ENCODE data around the gene FZD8. TPM values are rescaled to one million over a fixed set of nuclear protein-coding genes. Genes with fewer than 3 reads are reported as not detected.
"Not testable (repeated sequence)": the region's sequence is repeated elsewhere in the genome, so short reads cannot be mapped to it uniquely, and the experiment has no call there.

Gene FZD8
- total RNA-seq: 10 to 100 TPM in 3 of 4 donors, 1 to 10 TPM in 1; 9.2 to 16.5 (median 10.4) TPM

DNA sequence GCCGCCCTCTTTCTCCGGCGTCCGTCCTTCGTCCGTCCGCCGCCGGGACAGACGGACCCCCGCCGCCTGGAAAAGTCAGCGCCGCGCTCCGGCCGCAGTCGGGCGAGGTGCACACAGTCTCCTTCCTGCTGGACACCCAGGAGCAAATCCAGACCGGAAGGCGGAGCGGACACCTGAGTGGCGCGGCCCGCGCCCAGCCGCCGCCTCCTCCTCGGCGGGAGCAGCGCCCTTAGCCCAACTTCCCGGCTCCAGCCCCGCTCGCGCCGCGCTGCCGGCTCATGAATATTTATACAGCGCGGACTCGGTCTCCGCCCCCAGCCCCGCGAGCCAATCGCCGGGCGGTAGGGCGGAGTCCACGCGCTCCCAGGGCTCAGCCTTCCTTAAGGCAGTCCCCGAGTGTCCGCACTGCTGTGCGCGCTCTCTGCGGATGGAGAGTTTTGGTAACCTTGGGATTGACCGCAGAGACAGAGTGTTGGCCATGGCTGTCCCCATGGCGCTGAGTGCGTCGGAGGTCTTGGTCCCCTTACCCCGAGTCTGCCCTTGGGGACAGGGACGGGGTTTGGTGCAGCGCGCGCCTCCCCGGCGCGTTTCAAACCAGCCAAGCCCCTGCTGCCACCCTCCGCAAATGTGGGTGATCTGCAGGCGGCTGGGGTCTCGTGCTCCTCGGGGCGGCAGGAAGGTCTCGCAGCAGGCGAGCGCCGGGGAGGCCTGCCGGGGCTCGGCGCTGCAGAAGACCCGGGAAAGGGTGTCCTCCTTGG is at the start of gene FZD8:
TSS of gene FZD8 (minus strand) at position 262 of the 758 bp plus-strand sequence. CDS start 867 bp downstream, outside the sequence.
- Histone ChIP-seq H3K27ac (peak within 1 kb of the TSS; percentile 72 to 92 (median 86)), H3K9me3 (peaks cover 0 to 2% (median 0%) of the 10 kb centered on the region in 4 donors), H3K4me1 (peaks cover 0 to 48% (median 12%) of the 10 kb centered on the region in 4 donors), H3K27me3 (no peaks in the 10 kb centered on the region), H3K36me3 (no peaks in the 10 kb centered on the region), H3K4me3 (peak within 1 kb of the TSS; percentile 74 to 95 (median 86))
- WGBS, 2 donors: 0 to 1% methylated on average over 16 to 61 of the region's 80 CpGs
- TF ChIP-seq POLR2A (IDR thresholded peaks at IDR 0.05) (peak in 1 of 2 donors; percentile 96), EP300 (IDR thresholded peaks at IDR 0.05) (peak in 1 of 2 donors; percentile 99)
- TF ChIP-seq, protein P1, sequence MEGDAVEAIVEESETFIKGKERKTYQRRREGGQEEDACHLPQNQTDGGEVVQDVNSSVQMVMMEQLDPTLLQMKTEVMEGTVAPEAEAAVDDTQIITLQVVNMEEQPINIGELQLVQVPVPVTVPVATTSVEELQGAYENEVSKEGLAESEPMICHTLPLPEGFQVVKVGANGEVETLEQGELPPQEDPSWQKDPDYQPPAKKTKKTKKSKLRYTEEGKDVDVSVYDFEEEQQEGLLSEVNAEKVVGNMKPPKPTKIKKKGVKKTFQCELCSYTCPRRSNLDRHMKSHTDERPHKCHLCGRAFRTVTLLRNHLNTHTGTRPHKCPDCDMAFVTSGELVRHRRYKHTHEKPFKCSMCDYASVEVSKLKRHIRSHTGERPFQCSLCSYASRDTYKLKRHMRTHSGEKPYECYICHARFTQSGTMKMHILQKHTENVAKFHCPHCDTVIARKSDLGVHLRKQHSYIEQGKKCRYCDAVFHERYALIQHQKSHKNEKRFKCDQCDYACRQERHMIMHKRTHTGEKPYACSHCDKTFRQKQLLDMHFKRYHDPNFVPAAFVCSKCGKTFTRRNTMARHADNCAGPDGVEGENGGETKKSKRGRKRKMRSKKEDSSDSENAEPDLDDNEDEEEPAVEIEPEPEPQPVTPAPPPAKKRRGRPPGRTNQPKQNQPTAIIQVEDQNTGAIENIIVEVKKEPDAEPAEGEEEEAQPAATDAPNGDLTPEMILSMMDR (IDR thresholded peaks at IDR 0.05): peak in 3 of 5 experiments; percentile 17 to 54 (median 24)
- DNase-seq (ENCODE audit: low spot score in 2 of 2): peak; percentile 80 to 82

DNA sequence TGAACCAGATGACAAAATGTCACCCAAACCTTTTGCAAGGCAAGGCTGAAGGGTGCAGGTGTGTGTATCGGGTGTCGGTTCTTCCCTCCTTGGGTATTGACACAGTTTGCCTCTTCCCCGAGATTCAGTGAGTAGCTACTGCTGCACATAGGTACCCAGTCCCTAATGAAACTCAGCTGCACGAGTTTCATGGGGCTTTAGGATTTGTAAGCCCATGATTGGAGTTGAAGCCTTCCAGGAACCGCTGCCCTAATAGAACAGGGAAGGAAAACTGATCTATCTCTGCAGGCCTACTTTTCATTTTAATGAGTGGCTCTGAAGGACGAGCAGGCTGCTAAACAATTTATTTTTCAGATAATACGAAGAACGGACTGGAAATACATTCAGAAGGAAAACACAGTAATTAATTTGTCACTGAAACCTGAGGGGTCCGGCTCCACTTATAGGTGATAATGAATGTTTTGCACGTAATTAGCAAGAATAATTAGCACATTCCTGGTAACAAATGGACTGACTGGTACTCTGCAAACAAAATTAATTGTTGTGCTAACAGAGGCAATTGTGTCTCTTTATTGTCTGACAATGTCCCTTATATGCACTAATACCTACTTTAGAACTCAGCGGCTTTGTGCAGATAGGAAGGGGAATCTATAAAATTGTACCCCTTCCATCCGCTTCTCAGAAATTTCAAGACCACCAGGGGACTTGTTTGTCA is 49.6 kb upstream of the FZD8 start:
- 80 to 83% methylated on average over 12 of the region's 12 CpGs for WGBS, 2 donors
- no peak overlapping the region for H3K27ac ChIP-seq
- no peak overlapping the region for H3K4me3 ChIP-seq
- H3K4me1 ChIP-seq: no peaks in the 10 kb centered on the region
- no peak for TF ChIP-seq EP300 (IDR thresholded peaks at IDR 0.05)
- no peak for TF ChIP-seq POLR2A (IDR thresholded peaks at IDR 0.05)
- TF ChIP-seq, protein P1 (IDR thresholded peaks at IDR 0.05): no peak
- H3K9me3 ChIP-seq: no peaks in the 10 kb centered on the region
- H3K27me3 ChIP-seq: no peaks in the 10 kb centered on the region
- H3K36me3 ChIP-seq: no peaks in the 10 kb centered on the region
- DNase-seq (ENCODE audit: low spot score in 2 of 2): no peak

- no peak for DNase-seq (ENCODE audit: low spot score in 2 of 2)
- Histone ChIP-seq H3K4me3 (no peak overlapping the region), H3K4me1 (no peaks in the 10 kb centered on the region), H3K9me3 (no peaks in the 10 kb centered on the region), H3K36me3 (no peaks in the 10 kb centered on the region), H3K27me3 (no peaks in the 10 kb centered on the region), H3K27ac (no peak overlapping the region)
- no peak for TF ChIP-seq POLR2A (IDR thresholded peaks at IDR 0.05)
- TF ChIP-seq, protein P1 (IDR thresholded peaks at IDR 0.05): no peak
- no peak for TF ChIP-seq EP300 (IDR thresholded peaks at IDR 0.05)
- 63 to 69% methylated on average over 5 of the region's 5 CpGs for WGBS, 2 donors
Measured at GRCh38 chr10:35690534-35690933, 48.4 kb upstream of the FZD8 start.

DNA sequence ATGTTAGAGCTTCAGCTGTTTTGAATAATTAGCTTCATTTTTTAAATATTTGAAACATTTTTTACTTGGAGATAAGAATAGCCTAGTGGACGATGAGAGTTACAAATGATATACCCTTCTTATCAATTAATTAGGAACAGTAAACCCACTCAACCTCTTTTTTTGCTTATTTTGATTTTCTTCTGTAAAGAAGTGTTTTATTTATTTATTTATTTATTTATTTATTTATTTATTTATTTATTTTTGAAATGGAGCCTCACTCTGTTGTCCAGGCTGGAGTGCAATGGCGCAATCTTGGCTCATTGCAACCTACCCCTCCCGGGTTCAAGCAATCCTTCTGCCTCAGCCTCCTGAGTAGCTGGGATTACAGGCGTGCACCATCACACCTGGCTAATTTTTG is 43.8 kb upstream of the FZD8 start:
- not testable (repeated sequence) for H3K4me3 ChIP-seq; H3K27me3 ChIP-seq; H3K9me3 ChIP-seq; DNase-seq (ENCODE audit: low spot score in 2 of 2); H3K4me1 ChIP-seq; H3K27ac ChIP-seq; H3K36me3 ChIP-seq
- 90 to 91% methylated on average over 4 of the region's 4 CpGs for WGBS, 2 donors

DNA sequence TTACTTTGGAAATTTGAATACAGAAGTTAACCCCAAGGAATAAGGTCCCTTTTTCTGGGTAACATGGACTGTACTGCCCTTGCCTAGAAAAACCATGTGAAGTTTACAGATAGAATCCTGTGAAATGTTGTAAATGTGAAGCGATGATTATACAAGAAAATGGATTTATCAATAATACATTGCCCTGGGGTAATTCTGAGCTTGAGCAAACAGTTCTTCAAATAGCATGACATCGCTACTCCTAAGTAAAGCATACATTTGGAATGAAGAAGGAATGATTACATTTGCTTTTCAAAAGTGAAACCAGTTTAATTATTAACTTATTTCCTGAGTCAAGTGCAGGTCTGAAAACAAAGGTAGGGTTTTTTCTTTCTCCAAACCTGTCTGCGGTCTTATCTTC is 43.3 kb upstream of the FZD8 start:
- H3K9me3 ChIP-seq: no peaks in the 10 kb centered on the region
- no peaks in the 10 kb centered on the region for H3K27me3 ChIP-seq
- 88 to 89% methylated on average over 3 of the region's 3 CpGs for WGBS, 2 donors
- no peak for DNase-seq (ENCODE audit: low spot score in 2 of 2)
- no peak overlapping the region for H3K4me3 ChIP-seq
- H3K36me3 ChIP-seq: no peaks in the 10 kb centered on the region
- no peak overlapping the region for H3K27ac ChIP-seq
- H3K4me1 ChIP-seq: no peaks in the 10 kb centered on the region
- TF ChIP-seq EP300 (IDR thresholded peaks at IDR 0.05): no peak
- TF ChIP-seq, protein P1 (IDR thresholded peaks at IDR 0.05): no peak
- TF ChIP-seq POLR2A (IDR thresholded peaks at IDR 0.05): no peak
